AG04450 (cell line): ENCODE measurements around the gene CPVL. TPM values are rescaled to one million over a fixed set of nuclear protein-coding genes. Genes with fewer than 3 reads are reported as not detected.

Experiments used
- CTCF ChIA-PET: fragments of 300-600, 350-600 bp; formaldehyde crosslinking; extraction: SDS; loops from one replicate; lab custom pipeline; 2022; ENCODE audit warnings: antibody characterized with exemption, inconsistent platforms; lab: Charles Lee
- POLR2A ChIA-PET: fragments of 350-600 bp; formaldehyde crosslinking; extraction: SDS; loops from one replicate; lab custom pipeline; 2021; ENCODE audit warnings: antibody characterized with exemption, inconsistent platforms; lab: Yijun Ruan, JAX
- DNase-seq: peaks from one replicate; pipeline ENCODE4 v3.0.0-alpha.2; 2011; ENCODE audit warnings: low read depth, low spot score
- H3K27ac ChIP-seq: one replicate; pipeline ENCODE4 v1.5.1; 2012; ENCODE audit warnings: low read depth, low read length, control low read depth
- H3K27me3 ChIP-seq: one replicate; pipeline ENCODE4 v1.6.0; 2012; ENCODE audit warnings: low read length; ENCODE audit not compliant: control insufficient read depth, insufficient read depth
- H3K4me3 ChIP-seq: 2 replicates; pipeline ENCODE4 v1.5.1; 2011; ENCODE audit warnings: mild to moderate bottlenecking, low read depth, low read length, control low read depth
- H3K9me3 ChIP-seq: 2 replicates; pipeline ENCODE4 v1.5.1; 2012; ENCODE audit warnings: low read length; ENCODE audit not compliant: control insufficient read depth, insufficient read depth
- CTCF ChIP-seq: IDR thresholded peaks from 2 replicates; pipeline ENCODE4 v1.5.1; 2011; ENCODE audit warnings: low read depth, low read length, control low read depth, inconsistent platforms
- polyA plus RNA-seq: library from polyadenylated mRNA; depleted of rRNA; stranded (reverse); fragments of >200 nt; gene quantifications from 2 replicates; pipeline ENCODE4 v1.2.3, GENCODE V29; 2011

The CPVL gene
- polyA plus RNA-seq, 1 experiment = not detected

- Histone ChIP-seq H3K9me3 (no peaks in the 10 kb centered on the region), H3K27ac (no peak overlapping the region), H3K27me3 (no peaks in the 10 kb centered on the region), H3K4me3 (no peak overlapping the region)
- ChIA-PET POLR2A (no interaction called here), CTCF (interaction anchor here (0.5 to 0.8 kb wide), 2 partner anchors 113 to 148 kb away, joined by 3 to 5 read pairs; no protein-coding TSS in a partner anchor)
- no peak for TF ChIP-seq CTCF
- DNase-seq = no peak
Observed at GRCh38 chr7:29075606-29076005, 70.7 kb downstream of the CPVL start.

GRCh38 chr7:29071203-29071874 is 75.0 kb downstream of the CPVL start:
- no peaks in the 10 kb centered on the region for H3K27me3 ChIP-seq
- ChIA-PET CTCF (no interaction called here), POLR2A (no interaction called here)
- H3K4me3 ChIP-seq = no peak overlapping the region
- H3K27ac ChIP-seq = no peak overlapping the region
- no peaks in the 10 kb centered on the region for H3K9me3 ChIP-seq
- TF ChIP-seq CTCF = no peak
- DNase-seq = no peak

- TF ChIP-seq CTCF = no peak
- H3K4me3 ChIP-seq = no peak overlapping the region
- no peaks in the 10 kb centered on the region for H3K27me3 ChIP-seq
- DNase-seq = no peak
- POLR2A ChIA-PET = no interaction called here
- no peaks in the 10 kb centered on the region for H3K9me3 ChIP-seq
- no peak overlapping the region for H3K27ac ChIP-seq
- CTCF ChIA-PET = interaction anchor here (1.4 to 1.9 kb wide), 2 partner anchors 40 to 139 kb away, joined by 5 to 7 read pairs; no protein-coding TSS in a partner anchor
Observed at GRCh38 chr7:29066641-29067040, 79.7 kb downstream of the CPVL start.

GRCh38 chr7:29065181-29065857 is 81.0 kb downstream of the CPVL start:
- Histone ChIP-seq H3K9me3 (no peaks in the 10 kb centered on the region), H3K27ac (no peak overlapping the region), H3K27me3 (no peaks in the 10 kb centered on the region), H3K4me3 (no peak overlapping the region)
- no peak for TF ChIP-seq CTCF
- ChIA-PET CTCF (interaction anchor here (1.4 to 1.9 kb wide), 2 partner anchors 41 to 138 kb away, joined by 5 to 7 read pairs; no protein-coding TSS in a partner anchor), POLR2A (no interaction called here)
- no peak for DNase-seq

- DNase-seq = no peak
- CTCF ChIA-PET = no interaction called here
- POLR2A ChIA-PET = interaction anchor here (0.5 to 0.7 kb wide), 2 partner anchors 337 to 845 kb away, joined by 3 to 5 read pairs; no protein-coding TSS in a partner anchor
- no peak for TF ChIP-seq CTCF
- Histone ChIP-seq H3K9me3 (no peaks in the 10 kb centered on the region), H3K27me3 (no peaks in the 10 kb centered on the region), H3K4me3 (no peak overlapping the region), H3K27ac (no peak overlapping the region)
Observed at GRCh38 chr7:29063872-29064271, 82.5 kb downstream of the CPVL start.
